SKM-1 (cell line): ENCODE measurements around the gene UGT1A5.
"Not testable (repeated sequence)": the region's sequence is repeated elsewhere in the genome, so short reads cannot be mapped to it uniquely, and the experiment has no call there.

Source experiments
- DNase-seq: peaks from one replicate; lab custom pipeline; 2025; ENCODE audit not compliant: unreplicated experiment; lab: John Stamatoyannopoulos, UW

The UGT1A5 gene

DNA sequence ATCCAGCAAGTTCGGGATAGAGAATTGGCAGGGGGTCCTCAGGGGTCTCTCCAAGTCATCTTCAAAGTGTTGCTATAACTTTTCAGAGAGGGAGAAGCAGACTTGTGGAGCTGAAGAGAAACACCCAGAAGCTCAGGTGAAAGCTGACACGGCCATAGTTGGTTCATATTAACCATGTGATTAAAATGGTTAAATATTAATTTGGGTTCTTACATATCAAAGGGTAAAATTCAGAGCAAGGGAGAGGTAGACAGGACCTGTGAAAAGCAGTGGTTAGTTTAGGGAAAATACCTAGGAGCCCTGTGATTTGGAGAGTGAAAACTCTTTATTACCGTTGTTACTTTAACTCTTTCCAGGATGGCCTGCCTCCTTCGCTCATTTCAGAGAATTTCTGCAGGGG is 20.1 kb upstream of the UGT1A5 start, which contains the start of gene UGT1A6:
Gene UGT1A6, plus strand, starts transcription at position 243 of the 400 bp plus-strand sequence. Its CDS starts 115 bp downstream, at position 358.
- DNase-seq = no peak

DNA sequence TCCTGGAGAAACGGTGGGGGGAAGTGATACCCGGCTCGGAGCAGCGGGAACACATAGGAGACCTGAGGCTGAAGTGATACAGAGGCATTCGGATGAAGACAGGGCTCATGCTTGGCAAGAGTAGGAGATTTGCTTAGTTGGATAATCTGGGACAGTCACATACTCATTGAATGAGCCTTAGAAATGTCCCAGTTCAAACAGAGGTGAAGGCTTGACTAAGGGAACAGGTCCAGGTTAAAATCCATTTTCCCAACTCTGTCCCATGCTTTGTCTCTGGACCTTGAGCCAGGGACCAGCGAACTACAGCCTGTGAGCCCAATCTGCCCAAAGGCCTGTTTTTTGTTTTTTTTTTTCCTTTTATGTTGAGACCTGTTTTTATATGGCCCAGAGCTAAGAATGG is 18.7 kb upstream of the UGT1A5 start:
- no peak for DNase-seq

DNA sequence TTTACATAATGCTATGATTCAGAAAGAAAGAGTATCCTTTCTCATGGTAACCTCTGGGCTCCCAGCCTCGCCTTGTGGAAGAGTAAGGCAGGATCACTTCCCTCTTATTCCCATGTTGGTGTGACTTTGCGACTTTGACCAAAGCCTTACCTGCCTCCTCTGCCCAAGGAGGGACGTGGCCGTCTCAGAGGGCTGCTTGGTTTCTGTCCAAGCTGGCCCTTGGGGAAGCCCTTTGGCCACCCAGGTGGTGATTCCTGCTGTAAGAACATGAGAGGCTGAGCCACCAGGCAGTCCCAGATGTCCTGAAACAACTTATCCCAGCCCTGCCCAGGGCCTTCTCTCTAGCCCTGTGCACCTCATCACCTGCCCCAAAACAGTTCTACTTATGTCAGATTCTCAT is 14.0 kb upstream of the UGT1A5 start:
- no peak for DNase-seq

GRCh38 chr2:233699424-233700027 is 13.2 kb upstream of the UGT1A5 start:
- DNase-seq = no peak

- DNase-seq = no peak
Observed at GRCh38 chr2:233700028-233700635, 12.6 kb upstream of the UGT1A5 start.

GRCh38 chr2:233700842-233701241 is 11.9 kb upstream of the UGT1A5 start:
- not testable (repeated sequence) for DNase-seq

DNA sequence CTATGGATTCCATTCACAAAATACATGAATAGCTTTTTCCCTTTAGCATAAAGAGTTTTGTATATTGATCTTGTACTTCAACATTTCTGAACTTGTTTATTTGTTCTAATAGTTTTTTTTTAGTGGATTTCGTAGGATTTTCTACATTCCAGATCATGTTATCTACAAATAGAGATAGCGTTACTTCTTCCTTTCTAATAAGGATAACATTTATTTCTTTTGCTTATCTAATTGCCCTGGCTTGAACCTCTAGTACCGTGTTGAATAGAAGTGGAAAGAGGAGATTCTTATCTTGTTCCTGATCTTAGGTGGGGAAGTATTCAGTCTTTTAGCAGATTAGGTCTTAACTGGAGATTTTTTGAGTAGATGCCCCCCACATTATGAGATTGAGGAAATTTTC is 10.5 kb upstream of the UGT1A5 start:
- no peak for DNase-seq

- no peak for DNase-seq
Observed at GRCh38 chr2:233705911-233706506, 6.7 kb upstream of the UGT1A5 start.

- no peak for DNase-seq
Observed at GRCh38 chr2:233706720-233707119, 6.0 kb upstream of the UGT1A5 start.

- no peak for DNase-seq
Observed at GRCh38 chr2:233707940-233708644, 4.6 kb upstream of the UGT1A5 start.

DNA sequence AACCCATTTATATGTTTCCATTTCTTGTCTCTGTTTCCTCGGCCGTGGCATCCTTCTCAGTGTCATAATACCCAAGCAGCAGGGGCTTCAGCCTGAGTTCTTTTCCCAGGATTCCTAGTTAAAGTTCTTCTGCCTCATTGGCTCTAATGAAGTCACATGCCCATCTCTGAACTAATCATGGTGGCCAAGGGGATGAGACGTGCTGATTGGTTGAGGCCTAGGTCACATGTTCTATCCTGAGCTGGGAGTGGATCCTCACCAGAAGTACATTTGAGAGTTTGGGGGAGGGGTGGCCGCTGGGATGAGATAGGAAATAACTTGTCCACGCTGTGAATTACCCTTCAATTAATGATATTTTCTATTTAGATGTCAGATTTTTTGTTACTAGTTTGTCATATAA is 3.8 kb upstream of the UGT1A5 start:
- no peak for DNase-seq

DNA sequence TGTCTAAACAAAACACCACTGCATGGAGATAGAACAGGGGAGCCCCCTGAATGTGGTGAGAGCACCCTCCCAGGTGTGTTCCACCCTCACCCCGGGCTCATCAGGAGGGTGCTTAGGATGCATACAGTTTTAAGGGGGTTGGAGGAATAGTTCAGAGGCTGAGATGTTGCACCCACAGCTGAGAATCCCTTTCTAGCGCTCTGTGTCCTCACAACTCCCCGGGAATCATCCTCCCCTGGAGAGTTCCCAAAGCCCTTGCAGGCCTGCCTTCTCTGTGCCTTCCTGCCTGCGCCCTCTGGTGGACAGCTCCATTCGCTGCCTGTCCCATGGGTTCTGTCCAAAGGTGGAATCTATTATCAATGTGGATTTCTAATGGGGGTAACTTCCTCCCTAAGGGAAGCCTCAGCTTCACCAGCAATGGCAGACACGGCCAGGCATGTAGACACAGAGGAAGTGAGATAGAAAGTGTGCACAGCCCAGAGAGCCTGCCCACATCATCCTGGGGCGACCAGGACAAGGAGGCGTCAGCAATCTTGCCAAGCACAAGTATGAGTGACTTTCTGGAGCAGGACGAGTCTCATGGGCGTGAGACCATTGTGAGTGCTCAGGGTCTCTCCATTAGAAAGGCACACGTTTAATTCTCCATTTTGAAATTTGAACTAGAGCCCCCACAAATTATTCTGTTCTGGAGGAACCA is 1.2 kb upstream of the UGT1A5 start:
- DNase-seq = peak; percentile 24

DNA sequence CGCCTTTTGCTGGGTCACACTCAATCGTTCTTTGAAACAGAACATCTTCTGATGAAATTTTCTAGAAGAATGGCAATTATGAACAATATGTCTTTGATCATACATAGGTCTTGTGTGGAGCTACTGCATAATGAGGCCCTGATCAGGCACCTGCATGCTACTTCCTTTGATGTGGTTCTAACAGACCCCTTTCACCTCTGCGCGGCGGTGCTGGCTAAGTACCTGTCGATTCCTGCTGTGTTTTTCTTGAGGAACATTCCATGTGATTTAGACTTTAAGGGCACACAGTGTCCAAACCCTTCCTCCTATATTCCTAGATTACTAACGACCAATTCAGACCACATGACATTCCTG is 532 bp downstream of the UGT1A5 start:
- no peak for DNase-seq

DNA sequence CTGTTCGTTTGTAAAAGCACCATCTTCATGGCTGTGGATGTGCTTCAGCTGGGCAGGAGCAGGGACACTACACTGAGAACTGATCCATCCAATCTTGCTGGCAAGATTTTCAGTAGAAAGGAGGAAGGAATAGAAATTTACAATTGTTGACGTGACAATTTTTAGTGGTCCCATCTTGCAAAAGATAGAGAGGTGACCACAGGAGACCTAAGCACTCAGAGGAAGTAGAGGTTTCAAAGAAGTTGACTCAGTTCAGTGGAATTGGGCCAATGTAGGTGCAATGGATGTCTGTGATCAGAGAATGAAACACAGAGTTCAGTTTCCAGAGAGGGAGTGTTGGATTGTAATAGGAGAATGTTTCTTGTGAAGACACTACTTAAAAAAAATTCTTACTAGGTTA is 1.4 kb downstream of the UGT1A5 start:
- no peak for DNase-seq

- no peak for DNase-seq
Observed at GRCh38 chr2:233718552-233718951, 5.8 kb downstream of the UGT1A5 start, which contains the start of gene UGT1A4. UGT1A4 (plus strand) TSS chr2:233718736; CDS start chr2:233718821, 85 bp downstream.

GRCh38 chr2:233728723-233729301 is 16.1 kb downstream of the UGT1A5 start, which contains the start of gene UGT1A3:
UGT1A3 (plus strand) TSS chr2:233729042; CDS start chr2:233729127, 85 bp downstream.
- no peak for DNase-seq

- not testable (repeated sequence) for DNase-seq
Observed at GRCh38 chr2:233736868-233737653, 24.4 kb downstream of the UGT1A5 start.

DNA sequence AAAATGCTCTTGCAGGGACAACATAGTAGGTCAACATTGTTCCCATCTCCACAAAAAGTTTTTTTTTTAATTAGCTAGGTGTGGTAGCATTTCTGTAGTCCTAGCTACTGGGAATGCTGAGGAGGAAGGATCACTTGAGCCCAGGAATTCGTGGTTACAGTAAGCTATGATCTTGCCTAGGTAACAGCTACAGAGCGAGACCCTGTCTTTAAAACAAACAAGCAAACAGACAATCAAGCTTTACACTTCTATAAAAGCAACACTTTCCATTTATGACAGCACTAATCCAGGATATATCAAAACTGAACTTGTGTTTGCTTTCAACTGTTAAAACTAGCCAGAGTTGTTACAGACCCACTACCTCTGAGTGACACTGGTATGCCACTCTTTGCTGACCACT is 28.2 kb downstream of the UGT1A5 start:
- no peak for DNase-seq

GRCh38 chr2:233743464-233744259 is 31.0 kb downstream of the UGT1A5 start:
- no peak for DNase-seq
